Tibial nerve (tissue), 4 donors: ENCODE data around the gene THOC6.

Experiments
- EP300 ChIP-seq, 2 donors: sonication (generic); formaldehyde crosslinking; IDR thresholded peaks; one replicate each; pipeline ENCODE4 v1.6.1; 2017; ENCODE audit warnings: antibody characterized with exemption in 2 of 2, mild to moderate bottlenecking in 1 of 2
- POLR2A ChIP-seq, 2 donors: fragments of 450-650 bp; IDR thresholded peaks; one replicate each; pipeline ENCODE4 v1.6.1; 2017; ENCODE audit warnings: antibody characterized with exemption in 2 of 2, mild to moderate bottlenecking in 2 of 2, moderate library complexity in 2 of 2
- TF ChIP-seq, protein P1 (sequence below), 5 experiments: fragments of 200-600 bp in 3 of 5; fragments of 450-650 bp in 2 of 5; sonication (generic) in 3 of 5; IDR thresholded peaks; one replicate each; pipeline ENCODE4 v1.5.1; 2016 to 2019; ENCODE audit warnings: antibody characterized with exemption in 5 of 5, mild to moderate bottlenecking in 3 of 5, moderate library complexity in 2 of 5

DNA sequence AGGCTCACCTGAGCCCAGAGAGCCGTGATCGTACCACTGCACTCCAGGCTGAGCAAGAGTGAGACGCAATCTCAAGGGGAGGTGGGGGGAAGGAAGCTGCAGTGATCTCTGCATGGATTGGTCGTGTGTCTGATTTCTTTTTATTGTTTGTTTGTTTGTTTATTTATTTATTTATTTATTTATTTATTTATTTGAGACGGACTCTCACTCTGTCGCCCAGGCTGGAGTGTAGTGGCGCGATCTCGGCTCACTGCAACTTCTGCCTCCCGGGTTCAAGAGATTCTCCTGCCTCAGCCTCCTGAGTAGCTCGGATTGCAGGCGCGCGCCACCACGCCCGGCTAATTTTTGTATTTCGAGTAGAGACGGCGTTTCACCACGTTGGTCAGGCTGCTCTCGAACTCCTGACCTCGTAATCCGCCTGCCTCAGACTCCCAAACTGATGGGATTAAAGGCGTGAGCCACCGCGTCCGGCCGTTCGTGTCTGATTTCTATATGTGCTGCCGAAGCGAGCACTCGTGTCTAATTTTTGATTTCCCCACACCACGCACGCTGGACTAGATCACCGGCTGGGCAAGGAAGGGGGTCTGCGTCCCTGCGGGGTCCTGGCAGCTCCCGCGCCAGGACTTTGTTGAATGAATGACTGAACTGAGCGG is 4.1 kb upstream of the THOC6 start:
- TF ChIP-seq, protein P1, sequence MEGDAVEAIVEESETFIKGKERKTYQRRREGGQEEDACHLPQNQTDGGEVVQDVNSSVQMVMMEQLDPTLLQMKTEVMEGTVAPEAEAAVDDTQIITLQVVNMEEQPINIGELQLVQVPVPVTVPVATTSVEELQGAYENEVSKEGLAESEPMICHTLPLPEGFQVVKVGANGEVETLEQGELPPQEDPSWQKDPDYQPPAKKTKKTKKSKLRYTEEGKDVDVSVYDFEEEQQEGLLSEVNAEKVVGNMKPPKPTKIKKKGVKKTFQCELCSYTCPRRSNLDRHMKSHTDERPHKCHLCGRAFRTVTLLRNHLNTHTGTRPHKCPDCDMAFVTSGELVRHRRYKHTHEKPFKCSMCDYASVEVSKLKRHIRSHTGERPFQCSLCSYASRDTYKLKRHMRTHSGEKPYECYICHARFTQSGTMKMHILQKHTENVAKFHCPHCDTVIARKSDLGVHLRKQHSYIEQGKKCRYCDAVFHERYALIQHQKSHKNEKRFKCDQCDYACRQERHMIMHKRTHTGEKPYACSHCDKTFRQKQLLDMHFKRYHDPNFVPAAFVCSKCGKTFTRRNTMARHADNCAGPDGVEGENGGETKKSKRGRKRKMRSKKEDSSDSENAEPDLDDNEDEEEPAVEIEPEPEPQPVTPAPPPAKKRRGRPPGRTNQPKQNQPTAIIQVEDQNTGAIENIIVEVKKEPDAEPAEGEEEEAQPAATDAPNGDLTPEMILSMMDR (IDR thresholded peaks at IDR 0.05), result no peak
- TF ChIP-seq EP300 (IDR thresholded peaks at IDR 0.05), result no peak
- TF ChIP-seq POLR2A (IDR thresholded peaks at IDR 0.05), result no peak
